HG02798 (cell line): ENCODE data around the gene CHD9.

Experiments used
- ATAC-seq: cut with Tn5 transposase; IDR thresholded peaks from one replicate; pipeline ENCODE4 v1.9.1; 2021; ENCODE audit warnings: mild to moderate bottlenecking; ENCODE audit not compliant: unreplicated experiment, poor library complexity

Gene CHD9

GRCh38 chr16:53341792-53342191 lies 287.0 kb downstream of the CHD9 start:
- ATAC-seq, result no peak

GRCh38 chr16:53355064-53355463 lies 300.3 kb downstream of the CHD9 start:
- ATAC-seq, result no peak

DNA sequence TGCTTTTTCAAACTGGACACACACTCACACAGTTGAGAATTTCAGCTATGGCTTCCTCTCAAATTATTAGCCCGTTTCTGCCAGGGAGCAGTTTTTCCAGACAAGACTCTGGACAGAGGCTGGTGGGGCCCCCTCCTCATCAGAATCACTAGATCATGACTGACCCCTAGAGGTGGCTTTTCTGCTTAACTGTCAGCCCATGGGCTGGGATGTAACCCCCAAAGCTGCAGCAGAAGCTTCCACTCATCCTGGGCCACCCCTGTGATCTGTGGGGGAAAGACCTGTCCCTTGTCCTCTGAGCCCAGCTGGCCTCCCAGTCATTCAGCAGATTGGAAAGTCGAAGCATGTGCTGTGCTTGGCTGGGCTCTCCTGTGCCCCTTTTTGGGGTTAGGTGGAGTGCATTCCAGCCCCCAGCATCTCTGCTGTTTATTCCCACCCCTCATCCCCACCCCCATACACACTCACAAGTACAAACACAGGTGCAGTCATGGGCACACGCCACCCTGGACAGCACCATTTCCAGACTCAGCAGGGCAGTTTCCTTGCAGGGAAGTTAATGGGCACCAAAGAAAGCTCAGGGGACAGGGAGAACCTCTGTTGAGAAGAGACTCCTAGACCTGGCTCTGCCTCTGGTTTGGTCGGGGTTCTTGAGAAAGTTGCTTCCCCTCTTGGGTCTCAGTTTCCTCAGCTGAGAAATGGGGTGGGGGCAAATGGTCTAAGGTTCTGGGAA lies 301.9 kb downstream of the CHD9 start:
- ATAC-seq, result no peak

GRCh38 chr16:53357208-53357586 lies 302.4 kb downstream of the CHD9 start:
- ATAC-seq, result no peak

DNA sequence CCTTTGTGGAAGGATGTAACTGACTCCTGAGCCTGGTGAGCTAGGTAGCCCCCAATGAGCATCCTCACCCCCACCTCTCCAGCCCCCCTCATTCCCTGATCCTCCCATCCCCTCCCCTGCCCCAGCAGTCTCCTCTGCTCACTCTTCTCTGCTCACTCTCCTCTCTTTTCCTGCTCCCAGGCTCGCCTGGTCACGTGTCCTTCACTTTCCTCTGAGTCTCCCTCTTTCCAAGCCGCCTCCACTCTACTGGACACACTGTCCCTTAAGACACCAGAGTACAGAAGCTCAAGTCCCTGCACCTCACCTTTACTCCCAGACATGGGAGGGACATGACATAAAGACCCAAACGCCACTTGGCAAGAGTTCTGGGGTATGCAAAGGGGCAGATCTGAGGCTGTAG lies 303.2 kb downstream of the CHD9 start:
- no peak for ATAC-seq

DNA sequence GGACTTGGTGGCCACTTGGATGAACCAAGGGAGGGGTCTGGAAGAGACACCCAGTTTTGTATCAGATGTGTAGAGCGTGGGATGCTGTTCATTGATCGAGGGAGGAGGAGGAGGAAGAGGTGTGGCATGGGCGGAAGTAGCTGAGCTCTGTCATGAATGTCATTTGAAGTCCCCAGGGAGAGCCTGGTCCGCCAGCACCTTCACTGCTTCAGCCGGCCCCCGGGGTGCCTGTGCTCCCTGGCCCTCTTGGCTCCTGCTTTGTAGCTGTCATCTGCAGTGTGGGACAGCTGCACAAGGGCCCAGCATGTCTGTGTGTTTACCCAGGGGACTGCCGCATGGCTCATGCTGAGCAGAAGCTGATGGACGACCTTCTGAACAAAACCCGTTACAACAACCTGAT lies 304.1 kb downstream of the CHD9 start:
- ATAC-seq, result no peak

DNA sequence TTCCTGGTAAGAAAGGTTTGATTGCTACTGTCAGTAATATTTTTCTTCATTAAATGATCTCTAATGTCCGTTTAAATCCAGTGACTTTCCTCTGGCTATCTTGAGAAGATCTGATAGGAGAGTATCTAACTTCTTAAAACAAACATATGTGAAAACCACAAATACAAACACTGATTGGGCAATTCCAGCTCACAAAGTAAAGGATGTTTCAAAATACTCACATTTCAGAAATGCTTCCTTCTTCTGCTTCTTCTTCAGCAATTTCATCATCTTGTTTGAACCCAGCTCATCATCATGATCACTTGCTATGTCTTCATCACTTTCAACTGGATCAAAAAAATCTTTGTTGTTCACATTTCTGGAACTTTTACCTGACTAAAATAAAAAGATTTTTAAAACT lies 315.1 kb downstream of the CHD9 start:
- no peak for ATAC-seq

GRCh38 chr16:53370827-53371226 lies 316.0 kb downstream of the CHD9 start:
- ATAC-seq, result no peak

GRCh38 chr16:53372992-53373871 lies 318.4 kb downstream of the CHD9 start:
- peak; percentile 72 for ATAC-seq

DNA sequence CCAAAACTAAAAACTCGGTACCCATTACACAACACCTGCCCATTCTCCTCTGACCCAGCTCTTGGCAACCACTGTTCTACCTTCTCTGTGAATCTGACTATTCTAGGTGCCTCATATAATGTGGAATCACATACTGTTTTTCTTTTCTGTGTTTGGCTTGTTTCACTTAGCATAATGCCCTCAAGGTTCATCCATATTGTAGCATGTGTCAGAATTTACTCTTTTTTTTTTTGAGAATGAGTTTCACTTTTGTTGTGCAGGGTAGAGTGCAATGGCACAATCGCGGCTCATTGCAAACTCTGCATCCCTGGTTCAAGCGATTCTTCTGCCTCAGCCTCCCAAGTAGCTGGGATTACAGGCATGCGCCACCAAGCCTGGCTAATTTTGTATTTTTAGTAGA lies 320.0 kb downstream of the CHD9 start:
- ATAC-seq, result no peak

DNA sequence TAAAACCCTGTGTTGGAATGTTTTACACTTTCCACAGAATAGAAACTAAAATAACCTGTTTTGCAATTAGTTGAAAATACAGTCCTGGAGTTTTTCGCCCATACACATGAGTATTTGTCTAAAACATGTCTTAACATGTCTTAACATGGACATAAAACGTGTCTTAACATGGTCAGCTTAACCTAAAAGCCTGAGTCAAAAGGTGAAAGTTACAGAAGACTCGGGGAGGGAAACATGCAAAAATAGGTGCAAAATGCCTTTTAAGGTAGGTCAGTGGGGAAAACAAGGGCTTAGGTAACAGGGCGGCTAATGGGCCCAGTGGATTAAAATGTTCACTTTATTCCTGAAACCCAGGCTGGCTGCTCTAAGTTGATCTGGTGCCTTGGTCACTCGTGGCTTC lies 323.3 kb downstream of the CHD9 start:
- no peak for ATAC-seq
